HL-60/S4 (cell line): ENCODE measurements around the gene PLCH1.

Experiments used
- in situ Hi-C: fragments of 300-500 bp; cut with MboI; formaldehyde crosslinking; loops from 2 replicates; pipeline ENCODE4 v1.14.3; 2022; ENCODE audit warnings: low sequenced_read_pairs

The PLCH1 gene

GRCh38 chr3:155744626-155745324 is at the start of gene PLCH1:
Gene PLCH1 (minus strand): TSS chr3:155745071. CDS start chr3:155704224, 40,847 bp downstream.
- in situ Hi-C loops: no loop called here

GRCh38 chr3:155792532-155792931 is 47.7 kb upstream of the PLCH1 start:
- in situ Hi-C loops: no loop called here

GRCh38 chr3:155791190-155791589 is 46.3 kb upstream of the PLCH1 start:
- in situ Hi-C loops: no loop called here

GRCh38 chr3:155790272-155790925 is 45.5 kb upstream of the PLCH1 start:
- in situ Hi-C loops: no loop called here

GRCh38 chr3:155785662-155786295 is 40.9 kb upstream of the PLCH1 start:
- in situ Hi-C loops: no loop called here

- in situ Hi-C loops: no loop called here
Observed at GRCh38 chr3:155782390-155782953, 37.6 kb upstream of the PLCH1 start.

- in situ Hi-C loops: no loop called here
Observed at GRCh38 chr3:155780291-155780690, 35.4 kb upstream of the PLCH1 start.

- in situ Hi-C loops: no loop called here
Observed at GRCh38 chr3:155778462-155778861, 33.6 kb upstream of the PLCH1 start.

- in situ Hi-C loops: no loop called here
Observed at GRCh38 chr3:155772801-155773200, 27.9 kb upstream of the PLCH1 start.

GRCh38 chr3:155771126-155771525 is 26.3 kb upstream of the PLCH1 start:
- in situ Hi-C loops: no loop called here

- in situ Hi-C loops: no loop called here
Observed at GRCh38 chr3:155766206-155766605, 21.3 kb upstream of the PLCH1 start.

GRCh38 chr3:155763870-155764463 is 19.1 kb upstream of the PLCH1 start:
- in situ Hi-C loops: no loop called here

- in situ Hi-C loops: no loop called here
Observed at GRCh38 chr3:155760653-155761052, 15.8 kb upstream of the PLCH1 start.

- in situ Hi-C loops: no loop called here
Observed at GRCh38 chr3:155757577-155757976, 12.7 kb upstream of the PLCH1 start.

GRCh38 chr3:155753038-155753639 is 8.3 kb upstream of the PLCH1 start:
- in situ Hi-C loops: no loop called here

- in situ Hi-C loops: no loop called here
Observed at GRCh38 chr3:155748611-155749365, 3.9 kb upstream of the PLCH1 start.

GRCh38 chr3:155747946-155748290 is 3.0 kb upstream of the PLCH1 start:
- in situ Hi-C loops: no loop called here

- in situ Hi-C loops: no loop called here
Observed at GRCh38 chr3:155747286-155747945, 2.5 kb upstream of the PLCH1 start.

GRCh38 chr3:155746703-155747102 is 1.8 kb upstream of the PLCH1 start:
- in situ Hi-C loops: no loop called here
